IMR-90 (cell line): ENCODE measurements around the gene ILDR2. TPM values are rescaled to one million over a fixed set of nuclear protein-coding genes. Genes with fewer than 3 reads are reported as not detected.

ENCODE experiments used
- ATAC-seq: fragments of 200-7000 bp; cut with Tn5 transposase; 2 replicates; pipeline ENCODE4 v1.9.1; 2020; ENCODE audit warnings: low read depth, mild to moderate bottlenecking, moderate library complexity
- BruUV-seq: library from RNA; stranded (reverse); fragments of 400-500 nt; replicated peaks from 2 replicates; lab custom pipeline; 2021; lab: Mats Ljungman, UMichigan
- CTCF ChIA-PET: fragments of 300-600 bp; formaldehyde crosslinking; extraction: SDS; loops from one replicate; lab custom pipeline; 2021; ENCODE audit warnings: antibody characterized with exemption; lab: Yijun Ruan, JAX
- POLR2A ChIA-PET: fragments of 300-600 bp; sonication (Branson Sonifier 250); formaldehyde crosslinking; loops from one replicate; lab custom pipeline; 2022; ENCODE audit warnings: antibody characterized with exemption; ENCODE audit not compliant: unreplicated experiment; lab: Charles Lee
- DNase-seq: peaks from one replicate; pipeline ENCODE4 v3.0.0; 2013
- H2AFZ ChIP-seq: replicated peaks from 2 replicates; pipeline ENCODE3; 2013; ENCODE audit warnings: low read length, mild to moderate bottlenecking; ENCODE audit not compliant: poor library complexity
- H2AK5ac ChIP-seq: 2 replicates; pipeline ENCODE4 v1.6.1; 2013; ENCODE audit warnings: low read depth, low read length, inconsistent platforms
- H2AK9ac ChIP-seq: replicated peaks from 2 replicates; pipeline ENCODE3; 2013; ENCODE audit warnings: mild to moderate bottlenecking, low read depth, low read length, moderate library complexity; ENCODE audit not compliant: poor library complexity
- H2BK120ac ChIP-seq: 2 replicates; pipeline ENCODE4 v1.6.1; 2013; ENCODE audit warnings: low read depth, low read length, inconsistent platforms
- H2BK15ac ChIP-seq: 3 replicates; pipeline ENCODE4 v1.6.1; 2013; ENCODE audit warnings: low read depth, low read length, inconsistent platforms
- H2BK20ac ChIP-seq: 2 replicates; pipeline ENCODE4 v1.6.1; 2013; ENCODE audit warnings: low read depth, mild to moderate bottlenecking, inconsistent platforms, low read length, moderate library complexity
- H2BK5ac ChIP-seq: 2 replicates; pipeline ENCODE4 v1.6.1; 2013; ENCODE audit warnings: mild to moderate bottlenecking, low read depth, low read length, inconsistent platforms; ENCODE audit not compliant: poor library complexity, severe bottlenecking
- H3K14ac ChIP-seq: replicated peaks from 2 replicates; pipeline ENCODE4 v1.6.1; 2013; ENCODE audit warnings: low read depth, low read length, inconsistent platforms
- H3K18ac ChIP-seq: 2 replicates; pipeline ENCODE4 v1.6.1; 2013; ENCODE audit warnings: low read depth, low read length, control low read depth
- H3K23ac ChIP-seq: 2 replicates; pipeline ENCODE4 v1.6.1; 2013; ENCODE audit warnings: low read depth, low read length, inconsistent platforms
- H3K27ac ChIP-seq: 2 replicates; pipeline ENCODE4 v1.5.1; 2013; ENCODE audit warnings: mild to moderate bottlenecking, control low read depth, low read length; ENCODE audit not compliant: insufficient read depth
- H3K27me3 ChIP-seq: 2 replicates; pipeline ENCODE4 v1.6.1; 2013; ENCODE audit warnings: low read length; ENCODE audit not compliant: control insufficient read depth, insufficient read depth
- H3K36me3 ChIP-seq: 2 replicates; pipeline ENCODE4 v1.6.1; 2013; ENCODE audit warnings: low read length, mixed read lengths; ENCODE audit not compliant: control insufficient read depth, insufficient read depth
- H3K4ac ChIP-seq: 2 replicates; pipeline ENCODE4 v1.6.1; 2013; ENCODE audit warnings: low read depth, low read length, inconsistent platforms
- H3K4me1 ChIP-seq: 2 replicates; pipeline ENCODE4 v1.6.1; 2013; ENCODE audit warnings: low read length, mixed read lengths; ENCODE audit not compliant: control insufficient read depth, insufficient read depth
- H3K4me2 ChIP-seq: 2 replicates; pipeline ENCODE4 v1.6.1; 2013; ENCODE audit warnings: low read depth, mild to moderate bottlenecking, control low read depth, low read length, moderate library complexity
- H3K4me3 ChIP-seq: 2 replicates; pipeline ENCODE4 v1.5.1; 2013; ENCODE audit warnings: low read depth, mild to moderate bottlenecking, control low read depth, low read length, moderate library complexity; ENCODE audit not compliant: insufficient read depth
- H3K56ac ChIP-seq: 2 replicates; pipeline ENCODE4 v1.6.1; 2013; ENCODE audit warnings: low read length, inconsistent platforms; ENCODE audit not compliant: insufficient read depth; ENCODE audit errors: extremely low read depth
- H3K79me1 ChIP-seq, 2 experiments: 2 replicates each; pipeline ENCODE4 v1.6.1; 2013; ENCODE audit warnings: low read length in 2 of 2, inconsistent platforms in 1 of 2, low read depth in 1 of 2
- H3K9ac ChIP-seq: 2 replicates; pipeline ENCODE4 v1.6.1; 2013; ENCODE audit warnings: low read depth, low read length, control low read depth
- H3K9me1 ChIP-seq: 2 replicates; pipeline ENCODE4 v1.6.1; 2013; ENCODE audit warnings: low read length, inconsistent platforms; ENCODE audit not compliant: insufficient read depth
- H3K9me3 ChIP-seq: 2 replicates; pipeline ENCODE4 v1.6.1; 2013; ENCODE audit warnings: low read length; ENCODE audit not compliant: control insufficient read depth, insufficient read depth
- H4K20me1 ChIP-seq: 2 replicates; pipeline ENCODE4 v1.6.1; 2013; ENCODE audit warnings: low read length, inconsistent platforms; ENCODE audit not compliant: insufficient read depth
- H4K5ac ChIP-seq: 2 replicates; pipeline ENCODE4 v1.6.1; 2013; ENCODE audit warnings: mild to moderate bottlenecking, low read depth, low read length, control low read depth
- H4K8ac ChIP-seq, 2 experiments: 2 replicates each; pipeline ENCODE4 v1.6.1; 2013; ENCODE audit warnings: low read depth in 2 of 2, low read length in 2 of 2, control low read depth in 1 of 2, inconsistent platforms in 1 of 2
- H4K91ac ChIP-seq: 2 replicates; pipeline ENCODE4 v1.6.1; 2013; ENCODE audit warnings: low read depth, low read length, inconsistent platforms; ENCODE audit not compliant: insufficient read depth
- BHLHE40 ChIP-seq: fragments of 150-350 bp; IDR thresholded peaks from 2 replicates; pipeline ENCODE4 v1.6.1; 2016; ENCODE audit warnings: mild to moderate bottlenecking, low read depth, low read length
- CEBPB ChIP-seq: IDR thresholded peaks from 2 replicates; pipeline ENCODE4 v1.6.1; 2012; ENCODE audit warnings: low read depth, low read length, improper control_type of control experiment
- CHD1 ChIP-seq: IDR thresholded peaks from 2 replicates; pipeline ENCODE4 v1.6.1; 2012; ENCODE audit warnings: low read depth, low read length, improper control_type of control experiment
- CTCF ChIP-seq: conservative IDR thresholded peaks from 2 replicates; pipeline ENCODE4 v1.5.1; 2012; ENCODE audit warnings: mild to moderate bottlenecking, low read depth, low read length, improper control_type of control experiment
- ELK1 ChIP-seq: fragments of 150-350 bp; IDR thresholded peaks from 2 replicates; pipeline ENCODE4 v1.6.1; 2016; ENCODE audit warnings: low read depth, mild to moderate bottlenecking, low read length, moderate library complexity, borderline replicate concordance
- FOS ChIP-seq: fragments of 150-350 bp; IDR thresholded peaks from 2 replicates; pipeline ENCODE4 v1.6.1; 2016; ENCODE audit warnings: low read depth, low read length
- MAFK ChIP-seq: IDR thresholded peaks from 2 replicates; pipeline ENCODE4 v1.6.1; 2012; ENCODE audit warnings: low read depth, low read length, improper control_type of control experiment
- MAZ ChIP-seq: IDR thresholded peaks from 2 replicates; pipeline ENCODE4 v1.6.1; 2012; ENCODE audit warnings: low read depth, mild to moderate bottlenecking, low read length, improper control_type of control experiment, moderate library complexity, borderline replicate concordance
- MXI1 ChIP-seq: IDR thresholded peaks from 2 replicates; pipeline ENCODE4 v1.6.1; 2012; ENCODE audit warnings: low read depth, mild to moderate bottlenecking, low read length, moderate library complexity, borderline replicate concordance
- NFE2L2 ChIP-seq: fragments of 150-350 bp; IDR thresholded peaks from 2 replicates; pipeline ENCODE4 v1.6.1; 2016; ENCODE audit warnings: low read depth, mild to moderate bottlenecking, low read length
- POLR2A ChIP-seq: IDR thresholded peaks from 2 replicates; pipeline ENCODE4 v1.6.1; 2012; ENCODE audit warnings: mild to moderate bottlenecking, low read depth, low read length
- RAD21 ChIP-seq: IDR thresholded peaks from 2 replicates; pipeline ENCODE4 v1.6.1; 2012; ENCODE audit warnings: low read length, improper control_type of control experiment
- RCOR1 ChIP-seq: IDR thresholded peaks from 2 replicates; pipeline ENCODE4 v1.6.1; 2012; ENCODE audit warnings: mild to moderate bottlenecking, low read length, improper control_type of control experiment; ENCODE audit not compliant: insufficient replicate concordance
- RFX5 ChIP-seq: IDR thresholded peaks from 2 replicates; pipeline ENCODE4 v1.8.0; 2012; ENCODE audit warnings: low read depth, mild to moderate bottlenecking, low read length, moderate library complexity
- SMC3 ChIP-seq: fragments of 150-350 bp; IDR thresholded peaks from 2 replicates; pipeline ENCODE4 v1.6.1; 2016; ENCODE audit warnings: low read depth, mild to moderate bottlenecking, antibody characterized with exemption, low read length, moderate library complexity
- USF2 ChIP-seq: fragments of 150-350 bp; IDR thresholded peaks from 2 replicates; pipeline ENCODE4 v1.6.1; 2017; ENCODE audit warnings: mild to moderate bottlenecking, antibody characterized with exemption, low read length, low read depth
- WGBS, 2 experiments: methylation state at CpG; one replicate each; pipeline versions ENCODE4 v1.1.5 to v1.1.7; 2013; ENCODE audit warnings: missing lambda C conversion rate in 2 of 2; ENCODE audit not compliant: insufficient read length in 1 of 2; ENCODE audit errors: extremely low coverage in 2 of 2; 5-methylcytosine and 5-hydroxymethylcytosine counted together
- dilution Hi-C: fragments of 300-500 bp; cut with HindIII; formaldehyde crosslinking; loops from one replicate; pipeline ENCODE4 v1.14.3; 2018; ENCODE audit warnings: low sequenced_read_pairs; ENCODE audit not compliant: unreplicated experiment
- in situ Hi-C: fragments of 300-500 bp; cut with MboI; formaldehyde crosslinking; loops from 3 replicates; pipeline ENCODE4 v1.14.3; 2019; ENCODE audit warnings: low sequenced_read_pairs, inconsistent platforms, mixed read lengths
- intact Hi-C: fragments of 100-400 bp; cut with micrococcal nuclease; formaldehyde crosslinking; loops from 2 replicates; pipeline ENCODE4 v1.10.0; 2022
- polyA plus RNA-seq, 3 experiments: library from polyadenylated mRNA; depleted of rRNA; stranded (reverse); fragments of >200 nt; gene quantifications; 2 replicates each; pipeline ENCODE4 v1.2.3, GENCODE V29; 2012; ENCODE audit warnings: low replicate concordance in 1 of 3
- total RNA-seq: library from RNA; depleted of rRNA; stranded (reverse); fragments of >200 nt; gene quantifications from 2 replicates; pipeline ENCODE4 v1.2.3, GENCODE V29; 2012

The ILDR2 gene
- total and polyA plus RNA-seq, 2 of the 4 experiments (the other 2 are of a cell fraction): under 0.01 TPM; not detected in 1

GRCh38 chr1:166960858-166961474, 14.4 kb downstream of the ILDR2 start:
- WGBS, 2 experiments: no CpG with 5 or more reads among the region's 1 CpG
- CTCF ChIA-PET: no interaction called here

More at GRCh38 chr1:166960858-166961474, 14.4 kb downstream of the ILDR2 start:
- Histone ChIP-seq H3K36me3 (no peaks in the 10 kb centered on the region), H3K56ac (no peak overlapping the region), H2AK9ac (no peak overlapping the region), H4K20me1 (no peaks in the 10 kb centered on the region), H3K9me3 (no peaks in the 10 kb centered on the region), H2BK20ac (no peak overlapping the region), H3K18ac (no peak overlapping the region), H4K5ac (no peak overlapping the region), H2AFZ (no peak overlapping the region), H3K27ac (no peak overlapping the region), H3K9me1 (no peaks in the 10 kb centered on the region), H4K8ac (no peak overlapping the region), H3K23ac (no peak overlapping the region), H3K27me3 (peaks cover 8% of the 10 kb centered on the region), H3K4me1 (no peaks in the 10 kb centered on the region), H3K4me2 (no peak overlapping the region), H2AK5ac (no peak overlapping the region), H3K14ac (no peak overlapping the region), H3K9ac (no peak overlapping the region), H4K91ac (no peak overlapping the region), H2BK120ac (no peak overlapping the region), H3K79me1 (no peaks in the 10 kb centered on the region), H3K4ac (no peak overlapping the region), H3K4me3 (no peak overlapping the region), H2BK15ac (no peak overlapping the region), H2BK5ac (no peak overlapping the region)
- no peak for TF ChIP-seq FOS
- TF ChIP-seq BHLHE40: no peak
- no peak for TF ChIP-seq MXI1
- TF ChIP-seq RAD21: no peak
- TF ChIP-seq CTCF: no peak
- TF ChIP-seq CEBPB: no peak
- no peak for TF ChIP-seq RFX5
- no peak for TF ChIP-seq RCOR1
- no peak for TF ChIP-seq CHD1
- TF ChIP-seq USF2: no peak
- TF ChIP-seq SMC3: no peak
- no peak for TF ChIP-seq POLR2A
- TF ChIP-seq MAZ: no peak
- TF ChIP-seq MAFK: no peak
- no peak for TF ChIP-seq NFE2L2
- TF ChIP-seq ELK1: no peak
- dilution Hi-C loops (no loop called here), intact Hi-C loops (no loop called here), in situ Hi-C loops (no loop called here)
- ATAC-seq (no peak), DNase-seq (no peak)
- POLR2A ChIA-PET: no interaction called here
- BruUV-seq: no TSS peak
